Stomach (tissue), 4 donors: ENCODE data around the gene OLFM2.

ENCODE experiments used
- POLR2A ChIP-seq, 4 donors: fragments of 450-650 bp; IDR thresholded peaks; one replicate each; pipeline ENCODE4 v1.6.1; 2016; ENCODE audit warnings: antibody characterized with exemption in 4 of 4, control low read depth in 2 of 4, mild to moderate bottlenecking in 1 of 4, moderate library complexity in 1 of 4
- TF ChIP-seq, protein P1 (sequence below), 7 experiments: fragments of 450-650 bp in 4 of 7; fragments of 200-600 bp in 3 of 7; sonication (generic) in 3 of 7; IDR thresholded peaks; one replicate each; pipeline ENCODE4 v1.5.1; 2016 to 2019; ENCODE audit warnings: antibody characterized with exemption in 7 of 7, control low read depth in 2 of 7, mild to moderate bottlenecking in 1 of 7

DNA sequence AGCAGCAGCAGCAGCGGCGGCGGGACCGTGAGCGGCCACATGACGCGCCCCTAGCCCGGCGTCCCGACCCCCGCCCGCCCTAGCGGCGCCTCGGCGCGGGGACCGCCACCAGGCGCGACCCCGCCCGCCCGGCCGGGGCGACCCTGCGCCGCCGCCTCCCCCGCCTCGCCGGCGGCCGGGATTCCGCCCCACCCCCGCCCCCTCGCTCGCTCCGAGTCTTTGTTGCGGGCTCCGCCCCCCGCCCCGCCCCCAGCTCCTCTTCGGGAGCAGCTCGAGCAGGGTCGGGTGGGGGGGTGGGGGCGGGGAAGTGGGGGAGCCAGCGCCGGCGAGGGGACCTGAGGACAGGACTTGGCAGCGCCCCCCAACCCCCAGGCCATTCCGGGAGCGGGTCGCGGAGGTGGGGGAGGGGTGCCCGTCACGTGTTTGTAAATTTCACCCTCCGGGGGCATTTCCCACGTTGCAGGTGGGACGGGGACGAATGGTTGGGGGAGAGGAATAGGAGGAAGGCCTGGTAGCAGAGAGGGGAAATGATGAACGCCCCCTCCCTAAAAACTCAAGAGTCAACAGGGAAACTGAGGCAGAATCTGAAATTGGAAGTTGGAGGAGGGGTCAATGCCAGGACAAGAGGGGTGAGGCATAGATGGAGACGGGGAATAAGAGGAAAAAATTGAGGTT is at the start of gene OLFM2:
- TF ChIP-seq, protein P1, sequence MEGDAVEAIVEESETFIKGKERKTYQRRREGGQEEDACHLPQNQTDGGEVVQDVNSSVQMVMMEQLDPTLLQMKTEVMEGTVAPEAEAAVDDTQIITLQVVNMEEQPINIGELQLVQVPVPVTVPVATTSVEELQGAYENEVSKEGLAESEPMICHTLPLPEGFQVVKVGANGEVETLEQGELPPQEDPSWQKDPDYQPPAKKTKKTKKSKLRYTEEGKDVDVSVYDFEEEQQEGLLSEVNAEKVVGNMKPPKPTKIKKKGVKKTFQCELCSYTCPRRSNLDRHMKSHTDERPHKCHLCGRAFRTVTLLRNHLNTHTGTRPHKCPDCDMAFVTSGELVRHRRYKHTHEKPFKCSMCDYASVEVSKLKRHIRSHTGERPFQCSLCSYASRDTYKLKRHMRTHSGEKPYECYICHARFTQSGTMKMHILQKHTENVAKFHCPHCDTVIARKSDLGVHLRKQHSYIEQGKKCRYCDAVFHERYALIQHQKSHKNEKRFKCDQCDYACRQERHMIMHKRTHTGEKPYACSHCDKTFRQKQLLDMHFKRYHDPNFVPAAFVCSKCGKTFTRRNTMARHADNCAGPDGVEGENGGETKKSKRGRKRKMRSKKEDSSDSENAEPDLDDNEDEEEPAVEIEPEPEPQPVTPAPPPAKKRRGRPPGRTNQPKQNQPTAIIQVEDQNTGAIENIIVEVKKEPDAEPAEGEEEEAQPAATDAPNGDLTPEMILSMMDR (IDR thresholded peaks at IDR 0.05): no peak
- TF ChIP-seq POLR2A (IDR thresholded peaks at IDR 0.05): no peak
